ENCODE data around the gene TNRC18. TPM values are rescaled to one million over a fixed set of nuclear protein-coding genes. Genes with fewer than 3 reads are reported as not detected.

TNRC18 gene
- total RNA-seq, 4 donors from 2014 or later: 79.9 to 160 (median 91.3) TPM

DNA sequence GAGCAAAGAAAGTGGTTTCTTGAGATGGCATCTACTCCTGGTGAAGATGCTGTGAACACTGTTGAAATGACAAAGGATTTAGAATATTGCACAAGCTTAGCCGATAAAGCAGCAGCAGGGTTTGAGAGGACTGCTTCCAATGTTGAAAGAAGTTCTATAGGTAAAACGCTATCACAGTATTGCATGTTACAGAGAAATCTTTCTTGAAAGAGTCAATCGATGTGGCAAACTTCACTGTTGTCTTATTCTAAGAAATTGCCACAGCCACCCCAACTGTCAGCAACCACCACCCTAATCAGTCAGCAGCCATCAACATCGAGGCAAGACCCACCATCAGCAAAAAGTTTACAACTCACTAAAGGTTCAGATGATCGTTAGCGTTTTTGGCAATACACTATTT lies 81.0 kb downstream of the TNRC18 start:
- 95 to 97% methylated on average over 6 of the region's 6 CpGs for WGBS, 2 donors

DNA sequence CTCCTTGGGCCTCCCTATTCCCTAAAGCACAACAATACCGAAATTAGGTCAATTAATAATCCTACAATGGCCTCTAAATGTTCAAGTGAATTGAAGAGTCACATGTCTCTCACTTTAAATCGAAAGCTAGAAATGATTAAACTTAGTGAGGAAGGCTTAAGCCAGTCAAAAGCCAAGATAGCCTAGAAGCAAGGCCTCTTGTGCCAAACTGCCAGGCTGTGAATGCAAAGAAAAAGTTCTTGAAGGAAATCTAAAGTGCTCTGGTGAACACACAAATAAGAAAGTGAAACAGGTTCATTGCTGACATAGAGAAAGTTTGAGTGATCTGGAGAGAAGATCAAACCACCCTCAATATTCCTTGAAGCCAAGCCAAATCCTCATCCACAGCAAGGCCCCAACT lies 83.7 kb downstream of the TNRC18 start:
- no peak overlapping the region for H3K4me3 ChIP-seq (ENCODE audit: low read depth, poor library complexity, severe bottlenecking)
- no peak for DNase-seq (ENCODE audit: low spot score in 2 of 2)
- WGBS, 2 donors: 84% methylated on average over 2 of the region's 2 CpGs
- intact Hi-C loops (cut with DNase I; ENCODE audit: low total_unique reads): no loop called here
- no peak for TF ChIP-seq POLR2A (IDR thresholded peaks at IDR 0.05)
- TF ChIP-seq, protein P1, sequence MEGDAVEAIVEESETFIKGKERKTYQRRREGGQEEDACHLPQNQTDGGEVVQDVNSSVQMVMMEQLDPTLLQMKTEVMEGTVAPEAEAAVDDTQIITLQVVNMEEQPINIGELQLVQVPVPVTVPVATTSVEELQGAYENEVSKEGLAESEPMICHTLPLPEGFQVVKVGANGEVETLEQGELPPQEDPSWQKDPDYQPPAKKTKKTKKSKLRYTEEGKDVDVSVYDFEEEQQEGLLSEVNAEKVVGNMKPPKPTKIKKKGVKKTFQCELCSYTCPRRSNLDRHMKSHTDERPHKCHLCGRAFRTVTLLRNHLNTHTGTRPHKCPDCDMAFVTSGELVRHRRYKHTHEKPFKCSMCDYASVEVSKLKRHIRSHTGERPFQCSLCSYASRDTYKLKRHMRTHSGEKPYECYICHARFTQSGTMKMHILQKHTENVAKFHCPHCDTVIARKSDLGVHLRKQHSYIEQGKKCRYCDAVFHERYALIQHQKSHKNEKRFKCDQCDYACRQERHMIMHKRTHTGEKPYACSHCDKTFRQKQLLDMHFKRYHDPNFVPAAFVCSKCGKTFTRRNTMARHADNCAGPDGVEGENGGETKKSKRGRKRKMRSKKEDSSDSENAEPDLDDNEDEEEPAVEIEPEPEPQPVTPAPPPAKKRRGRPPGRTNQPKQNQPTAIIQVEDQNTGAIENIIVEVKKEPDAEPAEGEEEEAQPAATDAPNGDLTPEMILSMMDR (IDR thresholded peaks at IDR 0.05): no peak

More for the DNA sequence above, 81.0 kb downstream of the TNRC18 start:
- intact Hi-C loops (cut with DNase I; ENCODE audit: low total_unique reads): no loop called here
- DNase-seq (ENCODE audit: low spot score in 2 of 2): no peak
- H3K4me3 ChIP-seq (ENCODE audit: low read depth, poor library complexity, severe bottlenecking): no peak overlapping the region
- TF ChIP-seq POLR2A (IDR thresholded peaks at IDR 0.05): no peak
- TF ChIP-seq, protein P1 (IDR thresholded peaks at IDR 0.05): no peak

DNA sequence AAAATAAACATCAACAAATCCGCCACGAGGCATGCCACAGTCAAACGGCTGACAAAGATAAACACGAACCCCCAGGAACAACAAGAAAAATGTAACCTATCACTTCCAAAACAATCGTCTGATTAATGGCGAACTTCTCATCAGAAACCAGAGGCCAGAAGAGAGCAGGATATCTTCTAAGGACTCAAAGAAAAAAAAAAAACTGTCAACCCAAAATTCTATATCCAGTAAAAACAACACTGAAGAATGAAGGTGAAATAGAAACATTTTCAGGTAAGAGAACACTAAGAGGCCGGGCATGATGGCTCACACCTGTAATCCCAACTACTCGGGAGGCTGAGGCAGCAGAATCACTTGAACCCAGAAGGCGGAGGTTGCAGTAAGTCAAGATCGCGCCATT lies 86.6 kb downstream of the TNRC18 start:
- intact Hi-C loops (cut with DNase I; ENCODE audit: low total_unique reads): no loop called here
- WGBS, 2 donors: 95 to 96% methylated on average over 11 of the region's 11 CpGs
- no peak for TF ChIP-seq POLR2A (IDR thresholded peaks at IDR 0.05)
- TF ChIP-seq, protein P1 (IDR thresholded peaks at IDR 0.05): no peak
- no peak for DNase-seq (ENCODE audit: low spot score in 2 of 2)
- H3K4me3 ChIP-seq (ENCODE audit: low read depth, poor library complexity, severe bottlenecking): no peak overlapping the region

DNA sequence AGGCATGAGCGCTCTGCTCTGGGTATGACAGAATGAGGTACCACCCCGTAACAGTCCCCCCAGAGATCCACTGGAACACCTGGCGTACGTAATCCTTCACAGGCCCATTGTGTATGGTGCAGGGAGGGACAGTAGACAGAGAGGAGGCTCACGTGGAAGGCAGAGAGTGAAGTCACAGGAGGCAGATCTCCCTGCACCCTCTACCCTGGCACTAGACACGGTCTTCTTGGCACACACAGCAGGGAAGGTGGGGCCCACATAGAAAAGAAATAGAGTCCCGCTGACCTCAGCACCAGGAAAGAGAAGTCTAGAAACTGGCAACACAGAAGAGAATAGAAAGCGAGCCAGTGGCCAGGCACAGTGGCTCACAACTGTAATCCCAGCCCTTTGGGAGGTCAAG lies 89.0 kb downstream of the TNRC18 start:
- no peak overlapping the region for H3K4me3 ChIP-seq (ENCODE audit: low read depth, poor library complexity, severe bottlenecking)
- TF ChIP-seq, protein P1 (IDR thresholded peaks at IDR 0.05): no peak
- no peak for TF ChIP-seq POLR2A (IDR thresholded peaks at IDR 0.05)
- no peak for DNase-seq (ENCODE audit: low spot score in 2 of 2)
- intact Hi-C loops (cut with DNase I; ENCODE audit: low total_unique reads): no loop called here
- 86 to 91% methylated on average over 8 of the region's 8 CpGs for WGBS, 2 donors

DNA sequence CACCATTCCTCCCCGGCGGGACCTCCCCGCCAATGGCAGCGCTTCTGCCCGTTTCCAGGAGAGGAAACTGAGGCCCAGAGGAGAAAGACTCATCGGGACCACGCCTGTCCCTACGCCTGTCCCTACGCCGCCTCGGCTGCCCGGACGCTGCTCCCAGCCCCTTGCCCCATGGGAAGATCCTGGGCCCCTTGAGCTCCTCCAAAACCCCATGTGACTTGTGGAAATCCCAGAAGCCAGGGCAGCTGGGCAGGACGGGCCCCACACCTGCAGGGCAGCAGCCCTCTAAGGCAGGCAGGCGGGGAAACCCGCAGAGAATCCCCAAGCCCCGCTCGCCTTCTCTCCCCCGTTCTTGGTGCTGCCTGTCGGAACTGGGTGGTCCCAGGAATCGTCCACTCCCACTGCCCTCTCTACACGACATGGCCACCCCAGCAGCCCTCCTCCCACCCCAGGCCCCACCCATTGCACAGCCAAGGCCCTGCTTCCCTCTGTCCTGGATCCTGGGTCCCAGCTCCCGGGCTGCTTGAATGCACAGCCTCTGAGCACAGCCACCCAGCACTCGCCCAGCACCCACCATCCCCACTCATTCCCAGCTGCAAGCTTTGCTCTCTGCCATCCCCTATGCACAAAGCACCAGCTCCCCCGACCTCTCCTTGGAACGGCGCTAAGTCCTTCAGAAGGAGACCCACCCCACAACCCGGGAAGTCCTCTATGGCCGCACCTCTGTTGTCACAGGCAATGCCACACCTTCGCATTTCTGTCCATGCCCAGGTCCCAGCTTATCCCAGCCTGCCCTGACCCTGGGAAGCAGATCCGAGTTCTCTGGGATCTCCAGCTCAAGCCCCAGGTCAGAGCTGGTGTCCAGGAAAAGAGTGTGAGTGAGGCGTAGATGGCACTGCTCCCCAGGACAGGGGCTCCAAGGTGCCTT lies 90.3 kb downstream of the TNRC18 start:
- H3K4me3 ChIP-seq (ENCODE audit: low read depth, poor library complexity, severe bottlenecking): no peak overlapping the region
- intact Hi-C loops (cut with DNase I; ENCODE audit: low total_unique reads): no loop called here
- WGBS, 2 donors: 90 to 91% methylated on average over 31 to 32 of the region's 32 CpGs
- no peak for DNase-seq (ENCODE audit: low spot score in 2 of 2)
- no peak for TF ChIP-seq POLR2A (IDR thresholded peaks at IDR 0.05)
- TF ChIP-seq, protein P1 (IDR thresholded peaks at IDR 0.05): no peak

Measured in lower leg skin (tissue), 4 donors.